ENCODE measurements around the gene LPAR3.
"Not testable (repeated sequence)": the region's sequence is repeated elsewhere in the genome, so short reads cannot be mapped to it uniquely, and the experiment has no call there.

Gene LPAR3
- total RNA-seq: 2.0 to 2.6 reads per million in 2 donors

DNA sequence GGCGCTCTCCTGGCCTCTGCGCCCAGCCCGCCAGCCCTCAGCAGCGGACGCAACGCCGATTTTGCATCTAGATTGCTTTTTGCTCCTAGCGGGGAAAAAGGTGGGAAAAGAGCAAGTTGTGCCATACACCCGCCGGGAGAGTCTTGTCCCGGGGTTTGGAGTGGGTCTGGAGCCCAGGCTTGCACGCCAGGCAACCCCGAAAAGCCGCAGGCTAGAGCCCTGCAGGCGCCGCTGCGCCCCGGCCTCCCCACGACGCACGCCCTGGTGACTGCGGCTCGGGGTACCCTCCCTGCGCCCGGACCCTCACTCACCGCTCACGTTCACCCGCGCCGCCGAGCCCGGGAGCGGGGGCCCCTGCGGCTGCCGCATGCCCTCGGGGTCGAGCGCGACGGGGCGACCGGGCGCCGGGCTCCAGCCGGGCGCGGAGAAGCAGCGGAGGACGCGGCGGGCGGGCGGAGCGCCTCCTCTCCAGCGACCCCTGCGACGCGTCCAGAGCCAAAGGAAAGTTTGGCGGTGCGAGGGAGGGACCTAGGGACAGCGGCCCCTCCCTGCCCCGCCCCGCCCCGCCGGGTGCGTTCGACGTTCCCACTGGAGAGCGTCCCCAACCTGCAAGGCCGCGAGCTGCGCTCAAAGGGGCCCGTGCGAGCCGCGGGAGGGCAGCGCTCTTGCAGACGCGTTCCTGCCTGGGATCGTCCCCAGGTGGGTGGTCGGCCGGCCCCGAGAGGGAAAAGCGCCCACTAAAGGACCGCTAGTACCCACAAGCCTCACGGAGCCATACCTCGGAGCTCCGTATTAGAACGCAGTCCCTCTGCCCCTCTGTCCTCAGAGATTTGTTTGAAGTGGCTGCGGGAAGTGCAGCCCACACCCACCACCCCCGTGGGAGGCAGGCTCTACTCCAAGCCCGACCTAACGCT is at the start of gene LPAR3:
Gene LPAR3 (minus strand): TSS at position 502 of the 914 bp plus-strand sequence. CDS start 27,086 bp downstream, outside the sequence.
- no peak for DNase-seq

DNA sequence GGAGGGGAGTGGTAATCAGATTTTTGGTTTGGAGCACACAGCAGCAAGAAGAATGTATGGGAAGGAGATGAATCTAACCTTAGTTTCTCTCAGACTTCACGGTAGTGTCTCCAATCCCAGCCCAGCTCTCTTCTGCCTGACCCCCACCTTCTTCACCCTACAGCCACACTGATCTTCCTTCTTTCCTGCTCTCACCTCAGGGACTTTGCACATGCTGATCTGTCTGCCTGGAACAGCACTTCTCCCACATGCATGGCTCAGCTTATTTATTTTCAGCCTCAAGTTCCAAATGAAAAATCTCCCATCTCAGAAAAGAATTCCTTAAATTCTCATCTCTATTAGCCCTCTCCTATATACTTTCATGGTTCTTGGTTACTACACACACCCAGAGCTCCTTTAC is 48.8 kb upstream of the LPAR3 start:
- DNase-seq: no peak

DNA sequence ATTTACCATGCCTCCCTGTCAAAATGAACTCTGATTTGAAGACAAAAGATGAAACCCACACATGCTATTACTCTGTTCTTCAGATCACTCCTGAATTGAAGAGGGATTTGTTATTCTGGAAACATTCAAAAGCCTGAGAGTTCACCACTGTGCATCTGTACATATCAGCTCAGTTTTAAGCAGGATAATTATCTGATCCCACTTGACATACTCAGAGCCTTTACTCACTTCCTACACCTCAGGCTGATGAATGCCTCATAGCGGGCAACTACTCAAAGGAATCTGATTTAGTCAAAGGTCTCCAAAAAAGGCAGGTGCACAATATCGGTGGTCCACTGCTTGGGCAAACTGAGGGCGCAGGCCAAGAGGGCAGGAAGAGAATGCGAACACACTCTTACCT is 47.5 kb upstream of the LPAR3 start:
- no peak for DNase-seq

DNA sequence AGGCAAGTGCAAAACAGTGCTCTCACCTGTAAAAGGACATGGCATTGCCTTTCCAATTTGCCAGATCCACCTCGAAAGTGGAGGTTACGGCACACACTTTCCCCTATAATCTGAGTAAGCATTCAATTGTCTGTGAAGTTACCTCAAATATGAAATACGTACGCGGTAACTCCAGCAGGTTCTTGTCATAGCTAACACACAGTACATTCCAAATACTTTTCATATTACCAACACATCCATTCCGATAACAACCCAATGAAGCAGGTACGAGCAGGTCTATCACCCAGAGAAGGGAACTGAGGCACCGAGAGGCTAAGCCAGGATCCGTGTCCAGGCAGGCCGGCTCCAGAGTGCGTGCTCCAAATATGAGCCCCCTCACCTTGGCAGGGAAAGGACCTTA is 46.8 kb upstream of the LPAR3 start:
- no peak for DNase-seq

DNA sequence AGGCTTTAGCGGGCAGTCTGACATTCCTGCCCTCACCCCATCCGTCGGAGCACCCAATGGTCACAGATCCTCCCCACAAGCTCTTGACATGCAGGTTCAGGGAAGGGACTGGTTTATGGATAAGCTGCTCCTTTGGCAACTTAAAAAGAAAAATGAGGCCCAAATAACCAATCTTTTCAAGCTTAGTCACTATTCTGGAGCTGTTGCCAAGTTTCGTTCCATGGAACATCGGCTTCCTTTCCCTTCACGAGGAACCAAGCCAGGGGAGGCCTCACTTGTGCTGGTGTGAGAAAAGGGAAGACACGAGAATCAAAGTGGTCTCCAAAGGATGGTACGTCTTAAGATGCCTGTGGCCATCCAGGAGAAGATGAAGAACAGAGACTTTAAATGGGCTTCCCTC is 46.1 kb upstream of the LPAR3 start:
- no peak for DNase-seq

DNA sequence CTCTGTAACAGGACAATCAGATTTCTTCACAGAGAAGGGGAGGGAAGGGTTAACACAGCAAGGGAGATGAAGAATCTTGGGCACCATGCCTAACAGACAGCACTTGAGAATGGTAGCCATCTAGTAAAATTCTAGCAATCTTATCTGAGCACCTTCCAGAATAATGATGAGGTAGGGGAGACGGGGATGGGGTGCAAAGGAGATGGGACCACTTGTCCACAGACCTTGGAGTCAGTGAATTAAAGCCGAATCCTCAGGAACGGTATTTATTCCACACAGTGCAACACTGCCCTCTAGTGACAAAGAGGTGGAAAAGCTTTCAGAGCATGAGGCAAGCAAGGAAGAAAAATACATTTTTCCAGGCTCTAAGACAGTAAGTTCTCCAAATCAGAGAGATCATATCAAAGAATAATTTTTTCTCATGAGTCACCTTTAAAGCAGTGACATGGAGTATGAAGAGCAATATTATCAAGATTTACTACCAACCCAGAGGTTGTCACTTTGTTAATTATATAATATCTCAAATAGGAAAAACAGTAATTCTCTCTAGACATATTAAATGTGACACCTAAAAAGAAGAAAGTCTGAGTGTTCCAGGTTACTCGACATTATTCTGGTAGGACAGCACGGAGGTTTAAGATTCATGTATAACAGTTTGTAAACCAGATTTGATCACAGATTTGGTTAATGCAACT is 43.3 kb upstream of the LPAR3 start:
- no peak for DNase-seq

DNA sequence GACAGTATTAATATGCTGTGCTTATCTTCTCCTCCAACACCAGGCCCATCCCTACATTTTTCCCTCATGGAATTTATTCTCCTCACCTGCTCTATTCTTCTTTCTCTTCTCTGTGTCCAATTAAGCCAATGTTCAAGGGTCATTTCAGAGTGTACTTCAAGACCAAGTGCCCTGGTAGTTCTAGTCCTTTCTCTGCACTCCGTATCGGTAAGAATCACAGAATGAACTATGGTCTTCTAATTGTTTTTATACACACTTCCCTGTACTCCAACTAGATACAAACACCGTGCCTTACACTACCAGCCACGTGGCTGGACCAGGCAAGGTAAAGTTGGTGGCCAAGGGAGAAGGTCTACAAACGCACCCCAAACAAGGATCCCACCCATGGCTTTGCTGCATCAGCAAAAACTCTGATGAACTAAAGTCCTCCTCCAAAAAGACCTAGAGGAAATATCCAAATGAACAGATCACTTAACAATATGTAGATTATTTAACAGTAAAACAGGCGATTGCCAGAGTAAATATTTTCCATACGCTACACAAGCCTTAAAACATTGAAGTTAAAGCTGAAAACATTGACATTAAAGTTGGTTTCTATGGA is 40.1 kb upstream of the LPAR3 start:
- no peak for DNase-seq

GRCh38 chr1:84930831-84931230 is 37.8 kb upstream of the LPAR3 start:
- no peak for DNase-seq

DNA sequence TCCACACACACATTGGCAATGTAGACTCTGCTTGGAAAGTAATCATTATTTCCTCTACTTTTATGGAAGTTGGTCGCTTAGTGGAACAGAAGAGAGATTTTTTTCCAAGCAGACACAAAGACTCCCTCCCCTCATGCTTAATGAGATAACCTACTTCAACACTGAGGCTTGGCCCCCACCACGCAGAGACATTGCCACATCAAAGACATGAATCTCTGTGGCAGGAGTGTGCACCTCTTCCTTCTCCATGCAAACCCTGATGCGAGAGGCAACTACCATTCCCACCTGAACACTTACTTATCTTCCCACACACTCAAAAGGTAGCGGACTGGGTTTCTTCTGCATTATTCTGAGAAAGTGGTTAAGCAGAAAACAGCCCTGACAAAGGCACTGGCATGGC is 37.3 kb upstream of the LPAR3 start:
- no peak for DNase-seq

DNA sequence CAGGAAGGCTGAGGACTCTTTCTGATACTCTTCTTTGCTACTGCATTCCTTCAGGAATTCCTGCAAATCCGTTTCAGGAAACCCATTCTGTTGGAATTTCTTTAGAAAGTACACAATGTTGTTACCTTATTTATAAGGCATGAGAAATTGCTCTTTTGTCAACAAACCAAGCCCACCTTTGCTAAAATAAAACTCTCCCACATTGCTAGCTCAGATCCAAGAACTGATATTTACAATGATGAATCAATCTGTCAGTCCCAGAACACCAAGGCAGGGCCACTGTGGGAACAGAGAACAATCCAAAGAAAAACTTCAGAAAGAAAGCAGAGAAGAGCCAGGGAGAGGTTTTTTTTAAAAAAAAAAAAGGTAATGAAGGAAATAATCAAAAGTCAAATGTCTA is 36.6 kb upstream of the LPAR3 start:
- no peak for DNase-seq

DNA sequence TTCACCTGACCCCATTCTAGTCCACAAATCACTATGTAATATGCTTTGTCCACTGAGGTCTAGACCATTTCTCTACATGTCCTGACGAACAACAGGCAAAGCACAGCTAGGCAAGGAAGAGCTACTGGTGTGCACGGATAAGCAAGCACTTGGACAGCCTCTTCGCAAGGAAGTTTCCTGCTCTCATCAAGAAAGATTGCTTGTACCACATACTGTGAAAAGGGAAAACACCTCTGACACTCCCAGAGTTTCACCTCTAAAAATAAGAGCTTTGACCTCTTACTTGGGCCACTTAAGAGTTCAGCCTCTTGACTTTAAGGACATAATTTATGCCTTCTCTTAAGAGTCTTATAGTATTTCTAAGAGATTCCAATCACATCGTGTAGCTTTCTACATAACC is 36.0 kb upstream of the LPAR3 start:
- DNase-seq: no peak

DNA sequence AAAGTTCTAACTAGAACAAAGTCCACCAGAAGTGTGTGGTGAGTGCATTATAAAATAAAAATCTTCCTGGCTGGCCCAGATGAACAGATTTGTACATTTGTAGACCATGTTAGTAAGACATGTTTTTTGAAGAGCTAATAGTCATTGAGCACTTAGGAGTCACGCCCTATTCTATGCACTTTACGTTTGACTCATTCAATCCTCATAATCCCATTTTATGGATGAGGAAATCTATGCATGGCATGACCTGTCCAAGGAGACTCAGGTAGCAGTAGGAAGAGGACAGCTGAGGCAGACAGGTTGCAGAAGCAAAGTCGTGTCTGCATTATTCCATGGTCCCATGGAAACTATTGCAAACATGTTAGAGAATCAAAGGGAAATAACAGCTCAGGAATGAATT is 30.3 kb upstream of the LPAR3 start:
- no peak for DNase-seq

DNA sequence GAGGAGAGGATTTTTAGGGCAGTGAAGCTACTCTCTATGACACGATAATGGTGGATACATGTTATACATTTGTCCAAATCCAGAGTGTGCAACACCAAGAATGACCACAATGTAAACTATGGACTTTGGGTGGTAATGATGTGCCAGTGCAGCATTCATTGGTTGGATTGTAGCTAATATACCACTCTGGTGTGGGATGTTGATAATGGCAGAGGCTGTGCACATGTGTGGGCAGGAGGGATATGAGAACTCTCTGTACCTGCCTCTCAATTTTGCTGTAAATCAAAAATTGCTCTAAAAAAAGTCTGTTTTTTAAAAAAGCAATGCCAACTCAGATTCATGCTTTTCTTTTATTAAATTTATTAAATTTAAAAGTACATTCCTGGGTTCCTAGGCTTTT is 27.2 kb upstream of the LPAR3 start:
- DNase-seq: no peak

GRCh38 chr1:84919461-84919970 is 26.5 kb upstream of the LPAR3 start:
- no peak for DNase-seq

- no peak for DNase-seq
These were observed 25.8 kb upstream of the LPAR3 start for GRCh38 chr1:84918726-84919336.

- DNase-seq: no peak
These were observed 23.9 kb upstream of the LPAR3 start for GRCh38 chr1:84916897-84917296.

- no peak for DNase-seq
These were observed 20.5 kb upstream of the LPAR3 start for GRCh38 chr1:84913555-84913892.

GRCh38 chr1:84912726-84913554 is 19.9 kb upstream of the LPAR3 start:
- DNase-seq: no peak

DNA sequence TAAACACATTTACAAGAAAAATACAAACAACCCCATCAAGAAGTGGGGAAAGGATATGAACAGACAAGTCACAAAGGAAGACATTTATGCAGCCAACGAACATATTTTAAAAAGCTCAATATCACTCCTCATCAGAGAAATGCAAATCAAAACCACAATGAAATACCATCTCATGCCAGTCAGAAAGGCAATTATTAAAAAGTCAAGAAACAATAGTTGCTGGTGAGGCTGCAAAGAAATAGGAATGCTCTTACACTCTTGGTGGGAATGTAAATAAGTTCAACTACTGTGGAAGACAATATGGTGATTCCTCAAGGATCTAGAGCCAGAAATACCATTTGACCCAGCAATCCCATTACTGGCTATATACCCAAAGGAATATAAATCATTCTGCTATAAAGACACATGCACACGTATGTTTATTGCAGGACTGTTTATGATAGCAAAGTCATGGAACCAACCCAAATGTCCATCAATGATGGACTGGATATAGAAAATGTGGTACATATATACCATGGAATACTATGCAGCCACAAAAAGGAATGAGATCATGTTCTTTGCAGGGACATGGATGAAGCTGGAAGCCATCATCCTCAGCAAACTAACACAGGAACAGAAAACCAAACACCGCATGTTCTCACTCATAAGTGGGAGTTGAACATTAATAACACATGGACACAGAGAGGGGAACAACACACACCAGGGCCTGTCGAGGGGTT is 15.9 kb upstream of the LPAR3 start:
- not testable (repeated sequence) for DNase-seq

GRCh38 chr1:84907095-84907827 is 14.3 kb upstream of the LPAR3 start:
- DNase-seq: no peak

GRCh38 chr1:84902727-84903126 is 9.7 kb upstream of the LPAR3 start:
- DNase-seq: not testable (repeated sequence)
